Skeletal muscle tissue (tissue), 4 donors: ENCODE data around the gene PLIN4. TPM values are rescaled to one million over a fixed set of nuclear protein-coding genes. Genes with fewer than 3 reads are reported as not detected.
A peak's percentile ranks its signal among the peaks of the same experiment; 100 is the strongest.

ENCODE experiments used
- H3K27ac ChIP-seq: one replicate; pipeline ENCODE4 v1.7.0; 2013; ENCODE audit warnings: mild to moderate bottlenecking, low read depth, low read length, inconsistent platforms
- H3K27me3 ChIP-seq, 3 donors: one replicate each; pipeline ENCODE4 v1.7.0; 2013; ENCODE audit warnings: low read length in 3 of 3; ENCODE audit not compliant: control insufficient read depth in 3 of 3, insufficient read depth in 3 of 3
- H3K36me3 ChIP-seq, 3 donors: one replicate each; pipeline ENCODE4 v1.7.0; 2013; ENCODE audit warnings: low read length in 3 of 3; ENCODE audit not compliant: control insufficient read depth in 3 of 3, insufficient read depth in 3 of 3
- H3K4me1 ChIP-seq, 3 donors: one replicate each; pipeline ENCODE4 v1.7.0; 2013; ENCODE audit warnings: low read length in 3 of 3, mild to moderate bottlenecking in 3 of 3; ENCODE audit not compliant: control insufficient read depth in 3 of 3, insufficient read depth in 3 of 3
- H3K4me3 ChIP-seq, 3 donors: one replicate each; pipeline ENCODE4 v1.7.0; 2013; ENCODE audit warnings: low read length in 3 of 3
- H3K9ac ChIP-seq, 3 donors: one replicate each; pipeline ENCODE4 v1.7.0; 2013; ENCODE audit warnings: low read length in 3 of 3, mild to moderate bottlenecking in 3 of 3, moderate library complexity in 2 of 3, low read depth in 1 of 3
- H3K9me3 ChIP-seq, 3 donors: one replicate each; pipeline ENCODE4 v1.7.0; 2013; ENCODE audit warnings: low read length in 3 of 3; ENCODE audit not compliant: control insufficient read depth in 3 of 3
- total RNA-seq: library from RNA; depleted of rRNA; stranded (reverse); fragments of >200 nt; gene quantifications from one replicate; pipeline ENCODE4 v1.2.3, GENCODE V29; 2014
- donor health status: Osteomylitis.

Gene PLIN4
- total RNA-seq, 1 donor from 2014 or later, result 15.7 TPM

DNA sequence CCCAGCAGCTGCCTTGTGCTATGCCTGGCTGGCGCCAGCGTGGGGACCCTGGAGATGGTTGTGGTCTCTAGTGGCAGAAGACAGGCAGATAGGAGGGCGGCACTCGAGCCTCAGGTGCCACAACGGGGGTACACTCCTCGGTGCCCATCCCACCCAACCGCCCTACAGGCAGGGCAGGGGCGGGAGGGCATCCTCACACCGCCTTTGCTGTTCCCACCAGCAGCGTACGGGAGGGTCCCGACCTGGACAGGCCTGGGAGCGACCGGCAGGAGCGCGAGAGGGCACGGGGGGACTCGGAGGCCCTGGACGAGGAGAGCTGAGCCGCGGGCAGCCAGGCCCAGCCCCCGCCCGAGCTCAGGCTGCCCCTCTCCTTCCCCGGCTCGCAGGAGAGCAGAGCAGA lies 16.6 kb downstream of the PLIN4 start:
- no peaks in the 10 kb centered on the region for H3K27me3 ChIP-seq
- no peak overlapping the region for H3K4me3 ChIP-seq
- H3K9ac ChIP-seq, result no peak overlapping the region
- no peak overlapping the region for H3K27ac ChIP-seq
- peaks cover 51 to 61% (median 54%) of the 10 kb centered on the region in 3 donors for H3K36me3 ChIP-seq
- peaks cover 8 to 40% (median 21%) of the 10 kb centered on the region in 3 donors for H3K4me1 ChIP-seq
- no peaks in the 10 kb centered on the region for H3K9me3 ChIP-seq

DNA sequence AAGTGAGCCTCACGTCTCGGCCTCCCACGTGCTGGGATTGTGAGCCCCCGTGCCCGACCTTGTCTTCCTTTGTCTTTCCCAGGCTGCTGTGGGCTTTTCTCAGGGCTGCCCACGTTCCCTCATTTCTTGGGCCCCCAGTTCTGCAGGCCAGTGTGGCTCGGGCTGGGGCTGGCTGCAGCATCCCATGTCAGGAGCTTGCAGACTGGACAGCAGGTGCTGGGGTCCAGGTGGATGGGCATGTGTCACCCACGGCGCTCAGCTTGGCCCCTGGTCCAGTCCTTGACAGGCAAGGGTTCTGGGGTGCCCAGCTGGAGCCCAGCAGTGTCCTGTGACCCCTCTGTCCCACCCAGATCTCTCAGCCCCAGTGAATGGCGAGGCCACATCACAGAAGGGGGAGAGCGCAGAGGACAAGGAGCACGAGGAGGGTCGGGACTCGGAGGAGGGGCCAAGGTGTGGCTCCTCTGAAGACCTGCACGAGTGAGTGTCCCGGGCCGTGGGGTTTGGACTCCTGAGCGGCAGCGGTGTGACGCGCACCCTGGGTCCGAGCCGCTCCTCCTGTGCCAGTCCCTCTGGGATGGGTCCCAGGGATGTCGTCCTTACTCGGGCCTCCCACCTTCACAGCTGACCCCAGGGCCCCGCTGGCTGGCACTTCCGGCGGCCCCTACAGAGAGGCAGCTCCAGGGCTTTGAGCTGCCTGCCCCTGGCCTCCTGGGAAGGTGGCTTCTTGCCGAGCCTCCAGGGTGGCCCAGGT lies 17.3 kb downstream of the PLIN4 start:
- no peak overlapping the region for H3K4me3 ChIP-seq
- H3K36me3 ChIP-seq, result peaks cover 47 to 58% (median 47%) of the 10 kb centered on the region in 3 donors
- H3K27me3 ChIP-seq, result no peaks in the 10 kb centered on the region
- H3K4me1 ChIP-seq, result peaks cover 8 to 34% (median 18%) of the 10 kb centered on the region in 3 donors
- H3K27ac ChIP-seq, result no peak overlapping the region
- no peaks in the 10 kb centered on the region for H3K9me3 ChIP-seq
- peak overlapping the region in 1 of 3 donors; percentile 16 for H3K9ac ChIP-seq

DNA sequence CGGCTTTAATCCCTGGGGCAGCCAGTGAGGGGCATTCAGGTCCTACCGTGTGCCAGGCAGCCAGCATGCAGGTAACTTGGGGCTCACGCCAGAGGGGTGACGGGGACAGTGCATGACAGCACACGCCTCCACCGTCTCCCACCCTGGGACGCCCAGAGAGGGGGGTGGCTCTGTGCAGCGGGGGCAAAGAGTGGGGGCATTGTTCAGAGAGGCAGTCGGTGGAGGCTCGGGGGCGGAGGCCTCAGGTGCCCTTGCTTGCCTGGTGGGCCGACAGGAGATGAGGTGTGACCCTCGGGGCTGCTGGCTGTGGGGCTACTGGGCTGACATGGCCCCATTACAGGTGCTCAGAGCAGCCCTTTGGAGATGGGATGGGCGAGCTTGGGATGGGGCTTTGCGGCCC lies 18.4 kb downstream of the PLIN4 start:
- Histone ChIP-seq H3K36me3 (peaks cover 35 to 55% (median 41%) of the 10 kb centered on the region in 3 donors), H3K9ac (no peak overlapping the region), H3K27ac (no peak overlapping the region), H3K9me3 (no peaks in the 10 kb centered on the region), H3K27me3 (no peaks in the 10 kb centered on the region), H3K4me3 (no peak overlapping the region), H3K4me1 (peaks cover 3 to 22% (median 10%) of the 10 kb centered on the region in 3 donors)

DNA sequence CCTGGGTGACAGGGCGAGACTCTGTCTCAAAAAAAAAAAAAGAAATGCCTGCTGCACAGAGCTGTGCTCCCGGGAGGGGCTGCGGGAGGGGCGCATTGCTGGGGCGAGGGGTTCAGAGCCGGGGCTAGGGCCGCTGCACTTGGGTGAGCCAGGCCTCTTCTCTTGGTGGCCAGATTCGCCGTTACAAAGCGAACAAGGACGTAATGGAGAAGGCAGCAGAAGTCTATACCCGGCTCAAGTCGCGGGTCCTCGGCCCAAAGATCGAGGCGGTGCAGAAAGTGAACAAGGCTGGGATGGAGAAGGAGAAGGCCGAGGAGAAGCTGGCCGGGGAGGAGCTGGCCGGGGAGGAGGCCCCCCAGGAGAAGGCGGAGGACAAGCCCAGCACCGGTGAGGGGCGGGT lies 19.0 kb downstream of the PLIN4 start:
- Histone ChIP-seq H3K9me3 (no peaks in the 10 kb centered on the region), H3K36me3 (peaks cover 37 to 57% (median 45%) of the 10 kb centered on the region in 3 donors), H3K27ac (no peak overlapping the region), H3K4me3 (no peak overlapping the region), H3K27me3 (no peaks in the 10 kb centered on the region), H3K9ac (no peak overlapping the region), H3K4me1 (peaks cover 0 to 17% (median 5%) of the 10 kb centered on the region in 3 donors)

DNA sequence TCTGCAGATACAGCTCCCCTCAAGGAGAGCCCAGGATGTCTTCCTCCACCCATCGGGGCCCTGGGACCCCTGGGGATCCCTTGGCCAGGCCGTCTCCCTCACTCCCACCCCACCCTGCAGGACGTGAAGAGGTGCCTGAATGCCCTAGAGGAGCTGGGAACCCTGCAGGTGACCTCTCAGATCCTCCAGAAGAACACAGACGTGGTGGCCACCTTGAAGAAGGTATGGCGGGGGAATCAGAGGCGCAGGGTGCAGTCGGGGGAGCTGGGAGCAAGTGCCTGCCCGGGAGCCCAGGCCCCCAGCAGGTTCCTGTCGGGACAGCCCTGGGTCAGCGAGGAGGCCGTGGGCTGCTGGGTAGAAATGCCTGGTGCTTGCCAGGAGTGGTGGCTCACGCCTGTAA lies 19.6 kb downstream of the PLIN4 start:
- Histone ChIP-seq H3K36me3 (peaks cover 39 to 58% (median 49%) of the 10 kb centered on the region in 3 donors), H3K27me3 (no peaks in the 10 kb centered on the region), H3K4me1 (peaks cover 0 to 11% (median 0%) of the 10 kb centered on the region in 3 donors), H3K9me3 (no peaks in the 10 kb centered on the region), H3K4me3 (no peak overlapping the region), H3K27ac (no peak overlapping the region), H3K9ac (no peak overlapping the region)

DNA sequence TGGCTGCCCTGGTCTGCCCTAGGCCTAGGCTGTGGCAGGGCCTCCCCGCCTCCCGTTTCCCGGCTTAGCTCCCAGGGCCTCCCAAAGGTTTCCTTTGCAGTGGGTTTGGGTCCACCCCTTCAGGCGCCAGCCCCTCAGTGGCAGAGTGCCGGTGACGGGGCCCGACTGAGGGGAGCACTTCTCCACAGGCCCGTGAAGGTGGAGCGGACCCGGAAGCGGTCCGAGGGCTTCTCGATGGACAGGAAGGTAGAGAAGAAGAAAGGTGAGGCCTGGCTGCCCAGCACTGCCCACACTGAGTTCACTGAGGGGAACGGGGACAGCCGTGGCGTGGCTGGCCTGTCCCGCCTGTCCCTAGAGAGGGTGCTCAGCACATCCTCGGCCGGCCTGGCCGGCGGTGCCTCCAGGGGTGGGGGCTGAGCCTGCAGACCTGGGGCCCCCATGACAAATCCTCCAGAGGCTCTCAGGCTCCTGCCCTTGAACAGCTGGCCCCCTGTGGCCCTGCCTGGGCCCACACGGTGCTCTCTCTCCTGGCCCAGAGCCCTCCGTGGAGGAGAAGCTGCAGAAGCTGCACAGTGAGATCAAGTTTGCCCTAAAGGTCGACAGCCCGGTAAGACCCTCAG lies 20.4 kb downstream of the PLIN4 start:
- Histone ChIP-seq H3K4me1 (peaks cover 0 to 7% (median 0%) of the 10 kb centered on the region in 3 donors), H3K9ac (no peak overlapping the region), H3K4me3 (no peak overlapping the region), H3K27ac (no peak overlapping the region), H3K27me3 (no peaks in the 10 kb centered on the region), H3K9me3 (no peaks in the 10 kb centered on the region), H3K36me3 (peaks cover 42 to 58% (median 52%) of the 10 kb centered on the region in 3 donors)

DNA sequence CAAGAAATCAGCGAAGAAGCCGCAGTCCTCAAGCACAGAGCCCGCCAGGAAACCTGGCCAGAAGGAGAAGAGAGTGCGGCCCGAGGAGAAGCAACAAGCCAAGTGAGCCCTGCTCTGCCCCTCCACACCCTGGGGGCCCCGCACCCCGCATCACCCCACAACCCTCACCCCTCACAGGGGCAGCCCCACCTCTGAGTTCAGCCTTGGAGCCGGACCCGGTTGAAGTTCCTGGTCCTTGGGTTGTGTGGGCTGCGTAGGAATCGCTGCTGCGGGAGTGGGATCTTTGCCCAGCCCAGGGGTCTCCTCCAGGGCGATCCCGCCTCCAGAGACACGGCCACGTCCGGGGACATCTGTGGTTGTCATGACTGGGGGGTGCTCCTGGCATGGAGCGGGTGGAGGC lies 22.0 kb downstream of the PLIN4 start:
- H3K27ac ChIP-seq, result no peak overlapping the region
- no peak overlapping the region for H3K9ac ChIP-seq
- no peaks in the 10 kb centered on the region for H3K27me3 ChIP-seq
- H3K4me3 ChIP-seq, result no peak overlapping the region
- H3K36me3 ChIP-seq, result peaks cover 38 to 53% (median 51%) of the 10 kb centered on the region in 3 donors
- peaks cover 0 to 10% (median 0%) of the 10 kb centered on the region in 3 donors for H3K4me1 ChIP-seq
- H3K9me3 ChIP-seq, result no peaks in the 10 kb centered on the region

DNA sequence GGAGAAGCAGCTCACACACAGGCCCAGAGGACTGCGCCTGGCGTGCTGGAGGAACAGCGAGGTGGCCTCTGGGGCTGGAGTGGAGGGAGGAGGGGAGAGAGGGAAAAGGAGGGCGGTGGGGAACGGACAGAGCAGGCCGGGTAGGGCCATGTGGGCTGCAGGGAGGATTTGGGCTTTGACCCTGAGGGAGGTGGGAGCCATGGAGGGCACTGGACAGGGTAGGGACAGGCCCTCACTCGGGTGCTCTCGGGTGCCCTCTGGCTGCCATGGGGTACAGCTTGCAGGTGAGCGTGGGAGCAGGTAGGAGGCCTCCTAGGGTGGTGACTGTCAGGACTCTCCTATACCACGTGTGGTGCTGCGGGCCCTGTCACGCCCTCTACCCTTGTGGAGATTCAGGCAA lies 22.8 kb downstream of the PLIN4 start:
- Histone ChIP-seq H3K9me3 (no peaks in the 10 kb centered on the region), H3K36me3 (peaks cover 33 to 46% (median 45%) of the 10 kb centered on the region in 3 donors), H3K4me1 (peaks cover 0 to 10% (median 0%) of the 10 kb centered on the region in 3 donors), H3K4me3 (no peak overlapping the region), H3K9ac (no peak overlapping the region), H3K27ac (no peak overlapping the region), H3K27me3 (no peaks in the 10 kb centered on the region)

DNA sequence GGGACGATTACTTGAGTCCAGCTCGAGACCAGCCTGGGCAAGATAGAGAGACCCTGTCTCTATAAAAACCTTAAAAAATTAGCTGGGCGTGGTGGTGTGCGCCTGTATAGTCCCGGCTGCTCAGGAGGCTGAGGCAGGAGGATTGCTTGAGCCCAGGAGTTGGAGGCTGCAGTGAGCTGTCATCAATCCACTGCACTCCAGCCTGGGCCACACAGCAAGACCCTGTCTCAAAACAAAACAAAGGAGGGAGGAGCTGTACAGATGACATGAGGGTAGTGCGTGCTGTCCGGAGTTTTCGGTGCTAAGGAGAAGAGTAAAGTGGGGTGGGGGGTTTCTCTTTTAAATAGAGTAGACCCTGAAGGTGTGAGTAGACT lies 23.6 kb downstream of the PLIN4 start:
- no peak overlapping the region for H3K9ac ChIP-seq
- no peak overlapping the region for H3K4me3 ChIP-seq
- H3K36me3 ChIP-seq, result peaks cover 35 to 50% (median 48%) of the 10 kb centered on the region in 3 donors
- H3K27ac ChIP-seq, result no peak overlapping the region
- H3K4me1 ChIP-seq, result peaks cover 0 to 10% (median 0%) of the 10 kb centered on the region in 3 donors
- H3K9me3 ChIP-seq, result no peaks in the 10 kb centered on the region
- no peaks in the 10 kb centered on the region for H3K27me3 ChIP-seq
